H1 (cell line): ENCODE measurements around the gene RASSF9. TPM values are rescaled to one million over a fixed set of nuclear protein-coding genes. Genes with fewer than 3 reads are reported as not detected.

ENCODE experiments used
- CTCF ChIA-PET: fragments of 300-600 bp; sonication (Branson Sonifier 250); formaldehyde crosslinking; loops from one replicate; lab custom pipeline; 2021; ENCODE audit not compliant: partially characterized antibody; lab: Charles Lee
- POLR2A ChIA-PET: fragments of 300-600 bp; sonication (Branson Sonifier 250); formaldehyde crosslinking; loops from one replicate; lab custom pipeline; 2021; ENCODE audit warnings: inconsistent platforms; ENCODE audit not compliant: partially characterized antibody; lab: Charles Lee
- DNase-seq, 2 experiments: peaks; one replicate each; pipeline versions ENCODE4 v3.0.0 to v3.0.0-alpha.2; 2010 to 2022; ENCODE audit warnings: low spot score in 2 of 2, low read depth in 1 of 2, mixed read lengths in 1 of 2
- FAIRE-seq: peaks from 2 replicates; lab custom pipeline; 2011; peaks lifted over from hg19 to GRCh38; lab: Jason Lieb, UNC
- H2AFZ ChIP-seq: 2 replicates; pipeline ENCODE4 v1.8.1; 2012; ENCODE audit warnings: low read length, inconsistent platforms
- H2AK5ac ChIP-seq: 2 replicates; pipeline ENCODE4 v1.6.1; 2013; ENCODE audit warnings: low read depth, low read length
- H2BK120ac ChIP-seq: replicated peaks from 2 replicates; pipeline ENCODE3; 2013; ENCODE audit warnings: low read depth, low read length, inconsistent platforms
- H2BK12ac ChIP-seq: 2 replicates; pipeline ENCODE4 v1.6.1; 2013; ENCODE audit warnings: low read depth, low read length
- H2BK15ac ChIP-seq: 2 replicates; pipeline ENCODE4 v1.6.1; 2013; ENCODE audit warnings: low read length
- H2BK20ac ChIP-seq: 2 replicates; pipeline ENCODE4 v1.6.1; 2013; ENCODE audit warnings: low read length
- H2BK5ac ChIP-seq: 2 replicates; pipeline ENCODE4 v1.6.1; 2013; ENCODE audit warnings: low read depth, low read length
- H3K14ac ChIP-seq: 2 replicates; pipeline ENCODE4 v1.6.1; 2013; ENCODE audit warnings: inconsistent platforms; ENCODE audit not compliant: insufficient read length
- H3K18ac ChIP-seq: 2 replicates; pipeline ENCODE4 v1.6.1; 2013; ENCODE audit warnings: low read length; ENCODE audit errors: extremely low read depth
- H3K23ac ChIP-seq: 2 replicates; pipeline ENCODE4 v1.6.1; 2013; ENCODE audit warnings: inconsistent platforms; ENCODE audit not compliant: insufficient read length
- H3K23me2 ChIP-seq: 2 replicates; pipeline ENCODE4 v1.6.1; 2013; ENCODE audit warnings: low read depth, low read length
- H3K27ac ChIP-seq: 2 replicates; pipeline ENCODE4 v1.6.1; 2011; ENCODE audit warnings: low read depth, low read length, inconsistent platforms
- H3K27me3 ChIP-seq, 4 experiments: replicated peaks in 1 of 4; 1 replicate in 1 of 4; 2 replicates in 3 of 4; pipeline versions ENCODE4 v1.6.1 to v1.8.1; 2011 to 2013; ENCODE audit warnings: low read length in 3 of 4, mild to moderate bottlenecking in 3 of 4, inconsistent platforms in 2 of 4, mixed read lengths in 2 of 4, moderate library complexity in 1 of 4; ENCODE audit not compliant: control insufficient read depth in 3 of 4, insufficient read depth in 3 of 4; ENCODE audit errors: extremely low read depth in 1 of 4
- H3K36me3 ChIP-seq, 4 experiments: 2 replicates each; pipeline versions ENCODE4 v1.6.1 to v1.8.1; 2011 to 2013; ENCODE audit warnings: mild to moderate bottlenecking in 4 of 4, low read length in 3 of 4, moderate library complexity in 2 of 4, control low read depth in 1 of 4, inconsistent platforms in 1 of 4; ENCODE audit not compliant: insufficient read depth in 4 of 4, control insufficient read depth in 2 of 4
- H3K4ac ChIP-seq: replicated peaks from 2 replicates; pipeline ENCODE3; 2013; ENCODE audit warnings: low read length, low read depth, mixed read lengths, inconsistent platforms; ENCODE audit not compliant: insufficient read length
- H3K4me1 ChIP-seq, 4 experiments: replicated peaks in 1 of 4; 1 replicate in 1 of 4; 2 replicates in 3 of 4; pipeline versions ENCODE4 v1.6.1 to v1.8.1; 2011 to 2013; ENCODE audit warnings: low read length in 3 of 4, inconsistent platforms in 2 of 4, mixed read lengths in 1 of 4; ENCODE audit not compliant: insufficient read depth in 4 of 4, control insufficient read depth in 3 of 4
- H3K4me2 ChIP-seq, 2 experiments: 2 replicates each; pipeline versions ENCODE4 v1.6.1 to v1.8.1; 2011 to 2013; ENCODE audit warnings: low read depth in 2 of 2, low read length in 2 of 2, control low read depth in 1 of 2, inconsistent platforms in 1 of 2, mild to moderate bottlenecking in 1 of 2; ENCODE audit not compliant: insufficient read depth in 1 of 2
- H3K4me3 ChIP-seq, 4 experiments: fragments of 200-600, 300-600 bp in 1 of 4; sonication (generic), shearing (Covaris generic), sonication (Bioruptor Twin) in 1 of 4; 2 replicates each; pipeline versions ENCODE4 v1.5.1 to v1.8.1; 2011 to 2016; ENCODE audit warnings: low read length in 4 of 4, low read depth in 3 of 4, control low read depth in 2 of 4, inconsistent platforms in 2 of 4, mild to moderate bottlenecking in 2 of 4, mixed read lengths in 1 of 4, moderate library complexity in 1 of 4; ENCODE audit not compliant: insufficient read depth in 2 of 4; ENCODE audit errors: extremely low read depth in 1 of 4
- H3K56ac ChIP-seq: replicated peaks from 2 replicates; pipeline ENCODE3; 2013; ENCODE audit warnings: low read depth, mild to moderate bottlenecking, mixed read lengths, low read length, inconsistent platforms; ENCODE audit not compliant: insufficient read length
- H3K79me1 ChIP-seq: 2 replicates; pipeline ENCODE4 v1.6.1; 2013; ENCODE audit warnings: low read depth, low read length, control low read depth
- H3K79me2 ChIP-seq, 2 experiments: 2 replicates each; pipeline versions ENCODE4 v1.6.1 to v1.8.1; 2012 to 2013; ENCODE audit warnings: low read length in 2 of 2, mild to moderate bottlenecking in 2 of 2, inconsistent platforms in 1 of 2; ENCODE audit not compliant: insufficient read depth in 2 of 2, control insufficient read depth in 1 of 2
- H3K9ac ChIP-seq, 4 experiments: replicated peaks in 1 of 4; 1 replicate in 1 of 4; 2 replicates in 3 of 4; pipeline versions ENCODE4 v1.6.1 to v1.8.1; 2011 to 2013; ENCODE audit warnings: low read depth in 3 of 4, low read length in 3 of 4, control low read depth in 2 of 4, mild to moderate bottlenecking in 2 of 4, moderate library complexity in 2 of 4, inconsistent platforms in 1 of 4; ENCODE audit errors: extremely low read depth in 1 of 4
- H3K9me3 ChIP-seq, 2 experiments: 2 replicates each; pipeline versions ENCODE4 v1.6.1 to v1.8.1; 2012 to 2013; ENCODE audit warnings: mild to moderate bottlenecking in 2 of 2, moderate library complexity in 2 of 2, control low read depth in 1 of 2, inconsistent platforms in 1 of 2, low read depth in 1 of 2, low read length in 1 of 2, mixed read lengths in 1 of 2; ENCODE audit not compliant: insufficient read depth in 2 of 2
- H4K20me1 ChIP-seq, 2 experiments: replicated peaks in 1 of 2; 2 replicates each; pipeline versions ENCODE3 to v1.8.1; 2011 to 2013; ENCODE audit warnings: inconsistent platforms in 2 of 2, low read length in 2 of 2, mild to moderate bottlenecking in 1 of 2; ENCODE audit not compliant: insufficient read depth in 2 of 2, control insufficient read depth in 1 of 2
- H4K5ac ChIP-seq: 2 replicates; pipeline ENCODE4 v1.6.1; 2013; ENCODE audit warnings: low read length, low read depth, mixed read lengths, inconsistent platforms; ENCODE audit not compliant: insufficient read length
- H4K8ac ChIP-seq: 2 replicates; pipeline ENCODE4 v1.8.0; 2013; ENCODE audit warnings: mild to moderate bottlenecking, moderate library complexity, low read length, inconsistent platforms; ENCODE audit not compliant: insufficient read depth; ENCODE audit errors: extremely low read depth
- H4K91ac ChIP-seq: replicated peaks from 2 replicates; pipeline ENCODE3; 2013; ENCODE audit warnings: low read length, mixed read lengths, inconsistent platforms; ENCODE audit not compliant: insufficient read length
- ATF3 ChIP-seq: IDR thresholded peaks from 2 replicates; pipeline ENCODE4 v1.6.1; 2011; ENCODE audit warnings: low read depth, mild to moderate bottlenecking, low read length; ENCODE audit not compliant: insufficient read depth
- BACH1 ChIP-seq: IDR thresholded peaks from 2 replicates; pipeline ENCODE4 v1.6.1; 2012; ENCODE audit warnings: low read length, improper control_type of control experiment
- CHD2 ChIP-seq: IDR thresholded peaks from 2 replicates; pipeline ENCODE4 v1.6.1; 2012; ENCODE audit warnings: low read length, improper control_type of control experiment
- CREB1 ChIP-seq: IDR thresholded peaks from 2 replicates; pipeline ENCODE4 v1.6.1; 2012; ENCODE audit warnings: inconsistent platforms
- EGR1 ChIP-seq: IDR thresholded peaks from 2 replicates; pipeline ENCODE4 v1.6.1; 2011; ENCODE audit warnings: low read depth, low read length, borderline replicate concordance
- SIRT6 ChIP-seq: IDR thresholded peaks from one replicate; pipeline ENCODE4 v1.7.1; 2012; ENCODE audit warnings: low read length, inconsistent platforms
- SP1 ChIP-seq: IDR thresholded peaks from 2 replicates; pipeline ENCODE4 v1.6.1; 2011; ENCODE audit warnings: low read depth, low read length
- SP4 ChIP-seq: IDR thresholded peaks from 2 replicates; pipeline ENCODE4 v1.6.1; 2012; ENCODE audit warnings: low read length, inconsistent platforms
- SUZ12 ChIP-seq: fragments of 200-600 bp; sonication (generic); IDR thresholded peaks from 2 replicates; pipeline ENCODE4 v1.6.1; 2012; ENCODE audit warnings: mild to moderate bottlenecking, inconsistent platforms, low read length, moderate library complexity, mixed read lengths
- TAF1 ChIP-seq: IDR thresholded peaks from 2 replicates; pipeline ENCODE4 v1.6.1; 2011; ENCODE audit warnings: mild to moderate bottlenecking, low read depth, low read length
- TAF7 ChIP-seq: optimal IDR thresholded peaks from 2 replicates; pipeline ENCODE3; 2011; ENCODE audit warnings: low read depth, mild to moderate bottlenecking, inconsistent platforms, low read length, moderate library complexity, borderline replicate concordance
- TBP ChIP-seq: IDR thresholded peaks from 2 replicates; pipeline ENCODE4 v1.6.1; 2011; ENCODE audit warnings: low read depth, low read length, improper control_type of control experiment
- WGBS, 2 experiments: shearing (Covaris generic) in 1 of 2; methylation state at CpG; one replicate each; pipeline versions ENCODE4 v1.1.6 to v1.1.7; 2013 to 2015; ENCODE audit warnings: low lambda C conversion rate in 2 of 2, mixed read lengths in 2 of 2, inconsistent platforms in 1 of 2, low coverage in 1 of 2, missing lambda C conversion rate in 1 of 2; ENCODE audit not compliant: insufficient replicate concordance in 2 of 2, insufficient coverage in 1 of 2, insufficient read length in 1 of 2; ENCODE audit errors: extremely low coverage in 1 of 2, missing lambda C conversion rate in 1 of 2; 5-methylcytosine and 5-hydroxymethylcytosine counted together
- polyA plus RNA-seq, 7 experiments: library from polyadenylated mRNA; depleted of rRNA in 3 of 7; stranded (reverse) in 5 of 7; unstranded in 2 of 7; fragments of >200 nt in 5 of 7; fragments of 200-250 nt in 2 of 7; gene quantifications; 1 replicate in 5 of 7; 2 replicates in 1 of 7; 4 replicates in 1 of 7; pipeline versions ENCODE4 v1.2.1 to v1.2.3, GENCODE V29; 2011 to 2013; ENCODE audit warnings: missing spikeins in 2 of 7, mixed read lengths in 2 of 7
- total RNA-seq: library from RNA; stranded (reverse); fragmentation: NEBNext Ultra II Directional; extraction: Animal tissue kit (Norgen Biotek cat#: 25700); gene quantifications from 2 replicates; pipeline ENCODE4 v1.2.1, GENCODE V29; 2021

RASSF9 gene
- total and polyA plus RNA-seq, 2 of the 8 experiments (the other 6 are each of a cell fraction or from before 2014, with no cell fraction given), result 0.06 to 0.39 TPM

- Histone ChIP-seq H3K23ac (no peak overlapping the region), H3K4me1 (no peaks in the 10 kb centered on the region; a peak in 1 of 7 replicates), H4K5ac (no peak overlapping the region), H2BK20ac (no peak overlapping the region), H2BK15ac (no peak overlapping the region), H4K8ac (no peak overlapping the region), H2BK5ac (no peak overlapping the region), H4K20me1 (no peaks in the 10 kb centered on the region), H3K56ac (no peak overlapping the region), H3K4ac (no peak overlapping the region), H3K23me2 (no peaks in the 10 kb centered on the region), H2BK120ac (no peak overlapping the region), H3K79me1 (no peaks in the 10 kb centered on the region), H3K4me2 (no peak overlapping the region), H3K27me3 (no peaks in the 10 kb centered on the region), H3K79me2 (no peaks in the 10 kb centered on the region), H3K18ac (no peak overlapping the region), H3K36me3 (no peaks in the 10 kb centered on the region), H2BK12ac (no peak overlapping the region), H2AK5ac (no peak overlapping the region), H2AFZ (no peak overlapping the region), H3K9me3 (no peaks in the 10 kb centered on the region), H4K91ac (no peak overlapping the region), H3K14ac (no peak overlapping the region), H3K4me3 (no peak overlapping the region), H3K9ac (no peak overlapping the region), H3K27ac (no peak overlapping the region)
- no peak for DNase-seq
- POLR2A ChIA-PET, result no interaction called here
- CTCF ChIA-PET, result interaction anchor here (0.6 to 1.2 kb wide), 5 partner anchors 9 to 355 kb away, joined by 3 read pairs; no protein-coding TSS in a partner anchor
- no peak for FAIRE-seq
- 92% methylated on average over 4 of the region's 4 CpGs; no CpG with 5 or more reads in 1 of the 2 experiments for WGBS, 2 experiments
- TF ChIP-seq SIRT6, result no peak
- TF ChIP-seq BACH1, result no peak
- no peak for TF ChIP-seq SP4
- TF ChIP-seq SP1, result no peak
- TF ChIP-seq EGR1, result no peak
- TF ChIP-seq TAF7, result no peak
- no peak for TF ChIP-seq SUZ12
- no peak for TF ChIP-seq TAF1
- TF ChIP-seq TBP, result no peak
- no peak for TF ChIP-seq CHD2
- no peak for TF ChIP-seq CREB1
- no peak for TF ChIP-seq ATF3
Measured at GRCh38 chr12:85823436-85824180, 12.6 kb downstream of the RASSF9 start.
